Activated CD4-positive, alpha-beta T cell treated with anti-CD3 and anti-CD28 coated beads, Interleukin-2, Interleukin-6, amounts not matched to agents 100 ng/mL and 50 ng/mL, durations not matched to agents 16 hours and 8 hours (primary cell): ENCODE measurements around the gene EFTUD2.
"Not testable (repeated sequence)": the region's sequence is repeated elsewhere in the genome, so short reads cannot be mapped to it uniquely, and the experiment has no call there.

Source experiments
- DNase-seq: peaks from one replicate; pipeline ENCODE4 v3.0.0-alpha.2; 2020

EFTUD2 gene

GRCh38 chr17:44899074-44899782, at the start of gene EFTUD2:
TSS of gene EFTUD2 (minus strand) at chr17:44899445. CDS start at chr17:44894521, 4,924 bp downstream.
- peak; percentile 93 for DNase-seq

GRCh38 chr17:44948315-44948795, 49.1 kb upstream of the EFTUD2 start:
- DNase-seq = no peak

GRCh38 chr17:44947461-44948314, 48.4 kb upstream of the EFTUD2 start, which contains the start of gene KIF18B:
TSS of gene KIF18B (minus strand) at chr17:44947773. CDS start at chr17:44936344, 11,429 bp downstream.
- peak; percentile 97 for DNase-seq

GRCh38 chr17:44945652-44946051, 46.4 kb upstream of the EFTUD2 start:
- not testable (repeated sequence) for DNase-seq

- DNase-seq = no peak
These were observed 43.2 kb upstream of the EFTUD2 start for GRCh38 chr17:44942456-44942855.

- DNase-seq = no peak
These were observed 42.6 kb upstream of the EFTUD2 start for GRCh38 chr17:44941712-44942331.

GRCh38 chr17:44940768-44941167, 41.5 kb upstream of the EFTUD2 start:
- DNase-seq = no peak

GRCh38 chr17:44940317-44940716, 41.1 kb upstream of the EFTUD2 start:
- DNase-seq = no peak

GRCh38 chr17:44935116-44935515, 35.9 kb upstream of the EFTUD2 start:
- no peak for DNase-seq

GRCh38 chr17:44934745-44935105, 35.5 kb upstream of the EFTUD2 start:
- no peak for DNase-seq

GRCh38 chr17:44933824-44934744, 34.8 kb upstream of the EFTUD2 start:
- no peak for DNase-seq

GRCh38 chr17:44932787-44933097, 33.5 kb upstream of the EFTUD2 start:
- no peak for DNase-seq

GRCh38 chr17:44932096-44932786, 33.0 kb upstream of the EFTUD2 start:
- DNase-seq = no peak

GRCh38 chr17:44931376-44931775, 32.1 kb upstream of the EFTUD2 start:
- no peak for DNase-seq

GRCh38 chr17:44930667-44931066, 31.4 kb upstream of the EFTUD2 start:
- DNase-seq = no peak

GRCh38 chr17:44928950-44929720, 29.9 kb upstream of the EFTUD2 start:
- no peak for DNase-seq

- no peak for DNase-seq
These were observed 28.9 kb upstream of the EFTUD2 start for GRCh38 chr17:44928136-44928535.

GRCh38 chr17:44927696-44928095, 28.5 kb upstream of the EFTUD2 start:
- DNase-seq = no peak

GRCh38 chr17:44926821-44927525, 27.7 kb upstream of the EFTUD2 start:
- DNase-seq = no peak
